ENCODE measurements around the gene KCNH3. TPM values are rescaled to one million over a fixed set of nuclear protein-coding genes. Genes with fewer than 3 reads are reported as not detected.

KCNH3 gene
- total RNA-seq, 4 donors from 2014 or later, result 0.15 to 1.0 (median 0.43) TPM

GRCh38 chr12:49519574-49519936 is 19.3 kb upstream of the KCNH3 start:
- Histone ChIP-seq H3K27me3 (no peaks in the 10 kb centered on the region), H3K27ac (no peak overlapping the region), H3K4me3 (no peak overlapping the region), H3K4me1 (no peaks in the 10 kb centered on the region), H3K9me3 (no peaks in the 10 kb centered on the region), H3K36me3 (peaks cover 28% of the 10 kb centered on the region)
- DNase-seq (ENCODE audit: low spot score in 2 of 2), result no peak
- no peak for TF ChIP-seq CTCF (IDR thresholded peaks at IDR 0.05)
- TF ChIP-seq EP300 (IDR thresholded peaks at IDR 0.05), result no peak
- TF ChIP-seq POLR2A (IDR thresholded peaks at IDR 0.05), result no peak
- TF ChIP-seq POLR2AphosphoS5 (IDR thresholded peaks at IDR 0.05), result no peak
- 93% methylated on average over 5 of the region's 5 CpGs for WGBS

- H3K36me3 ChIP-seq, result peaks cover 46% of the 10 kb centered on the region
- no peak overlapping the region for H3K4me3 ChIP-seq
- no peak overlapping the region for H3K27ac ChIP-seq
- WGBS, result 94% methylated on average over 4 of the region's 4 CpGs
- TF ChIP-seq POLR2A (IDR thresholded peaks at IDR 0.05), result no peak
- no peak for TF ChIP-seq CTCF (IDR thresholded peaks at IDR 0.05)
- no peak for TF ChIP-seq EP300 (IDR thresholded peaks at IDR 0.05)
- no peak for TF ChIP-seq POLR2AphosphoS5 (IDR thresholded peaks at IDR 0.05)
- no peaks in the 10 kb centered on the region for H3K27me3 ChIP-seq
- no peaks in the 10 kb centered on the region for H3K4me1 ChIP-seq
- H3K9me3 ChIP-seq, result no peaks in the 10 kb centered on the region
- no peak for DNase-seq (ENCODE audit: low spot score in 2 of 2)
These were observed 17.4 kb upstream of the KCNH3 start for GRCh38 chr12:49521389-49521788.

GRCh38 chr12:49524660-49525324 is 14.0 kb upstream of the KCNH3 start:
- 64% methylated on average over 6 of the region's 6 CpGs for WGBS
- Histone ChIP-seq H3K36me3 (peaks cover 55% of the 10 kb centered on the region), H3K4me3 (no peak overlapping the region), H3K9me3 (no peaks in the 10 kb centered on the region), H3K27ac (no peak overlapping the region), H3K4me1 (no peaks in the 10 kb centered on the region), H3K27me3 (no peaks in the 10 kb centered on the region)
- TF ChIP-seq EP300 (IDR thresholded peaks at IDR 0.05) (no peak), POLR2A (IDR thresholded peaks at IDR 0.05) (no peak), POLR2AphosphoS5 (IDR thresholded peaks at IDR 0.05) (no peak), CTCF (IDR thresholded peaks at IDR 0.05) (no peak)
- no peak for DNase-seq (ENCODE audit: low spot score in 2 of 2)

- peaks cover 51% of the 10 kb centered on the region for H3K36me3 ChIP-seq
- 97% methylated on average over 7 of the region's 7 CpGs for WGBS
- TF ChIP-seq POLR2A (IDR thresholded peaks at IDR 0.05) (no peak), CTCF (IDR thresholded peaks at IDR 0.05) (no peak), POLR2AphosphoS5 (IDR thresholded peaks at IDR 0.05) (no peak), EP300 (IDR thresholded peaks at IDR 0.05) (no peak)
These were observed 12.9 kb upstream of the KCNH3 start for GRCh38 chr12:49525942-49526341.

GRCh38 chr12:49527361-49528130 is 11.3 kb upstream of the KCNH3 start:
- WGBS, result 83% methylated on average over 7 of the region's 7 CpGs
- Histone ChIP-seq H3K4me1 (no peaks in the 10 kb centered on the region), H3K4me3 (no peak overlapping the region), H3K27ac (no peak overlapping the region), H3K9me3 (no peaks in the 10 kb centered on the region), H3K36me3 (peaks cover 48% of the 10 kb centered on the region), H3K27me3 (no peaks in the 10 kb centered on the region)
- DNase-seq (ENCODE audit: low spot score in 2 of 2), result no peak
- TF ChIP-seq EP300 (IDR thresholded peaks at IDR 0.05) (no peak), CTCF (IDR thresholded peaks at IDR 0.05) (no peak), POLR2AphosphoS5 (IDR thresholded peaks at IDR 0.05) (no peak), POLR2A (IDR thresholded peaks at IDR 0.05) (no peak)

More at GRCh38 chr12:49525942-49526341, 12.9 kb upstream of the KCNH3 start:
- DNase-seq (ENCODE audit: low spot score in 2 of 2), result no peak
- no peaks in the 10 kb centered on the region for H3K4me1 ChIP-seq
- no peak overlapping the region for H3K27ac ChIP-seq
- no peak overlapping the region for H3K4me3 ChIP-seq
- H3K27me3 ChIP-seq, result no peaks in the 10 kb centered on the region
- no peaks in the 10 kb centered on the region for H3K9me3 ChIP-seq
